Endothelial cell (in vitro differentiated cells): ENCODE measurements around the gene GPD2. TPM values are rescaled to one million over a fixed set of nuclear protein-coding genes. Genes with fewer than 3 reads are reported as not detected.

ENCODE experiments used
- DNase-seq: peaks from one replicate; pipeline ENCODE4 v3.0.0; 2021; ENCODE audit warnings: low spot score
- H3K27ac Mint-ChIP-seq: one replicate; pipeline ENCODE4 v1.8.0; 2021; ENCODE audit warnings: mixed read lengths, inconsistent platforms; ENCODE audit not compliant: unreplicated experiment
- H3K27me3 Mint-ChIP-seq: one replicate; pipeline ENCODE4 v1.8.0; 2021; ENCODE audit warnings: mild to moderate bottlenecking, moderate library complexity, mixed read lengths, inconsistent platforms; ENCODE audit not compliant: unreplicated experiment
- H3K36me3 Mint-ChIP-seq: one replicate; pipeline ENCODE4 v1.8.0; 2021; ENCODE audit warnings: mild to moderate bottlenecking, low read depth, mixed read lengths, inconsistent platforms; ENCODE audit not compliant: unreplicated experiment
- H3K4me1 Mint-ChIP-seq: one replicate; pipeline ENCODE4 v1.8.0; 2021; ENCODE audit warnings: mild to moderate bottlenecking, mixed read lengths, inconsistent platforms; ENCODE audit not compliant: unreplicated experiment
- H3K4me3 Mint-ChIP-seq: one replicate; pipeline ENCODE4 v1.8.0; 2021; ENCODE audit warnings: mild to moderate bottlenecking, mixed read lengths, inconsistent platforms; ENCODE audit not compliant: unreplicated experiment
- H3K9me3 Mint-ChIP-seq: one replicate; pipeline ENCODE4 v1.8.0; 2021; ENCODE audit warnings: mixed read lengths, inconsistent platforms; ENCODE audit not compliant: unreplicated experiment
- total RNA-seq: library from RNA; stranded (reverse); fragmentation: NEBNext Ultra II Directional; extraction: Animal tissue kit (Norgen Biotek cat#: 25700); gene quantifications from one replicate; pipeline ENCODE4 v1.2.1, GENCODE V29; 2021; ENCODE audit not compliant: unreplicated experiment
- TF ChIP-seq, protein P1 (sequence below): fragments of 200-600 bp; sonication (generic); IDR thresholded peaks from one replicate; pipeline ENCODE4 v1.5.0; 2021; ENCODE audit warnings: antibody characterized with exemption; ENCODE audit not compliant: unreplicated experiment

Gene GPD2
- total RNA-seq, 1 donor from 2014 or later: 38.3 TPM

GRCh38 chr2:156398176-156398575 is 38.0 kb upstream of the GPD2 start:
- TF ChIP-seq, protein P1, sequence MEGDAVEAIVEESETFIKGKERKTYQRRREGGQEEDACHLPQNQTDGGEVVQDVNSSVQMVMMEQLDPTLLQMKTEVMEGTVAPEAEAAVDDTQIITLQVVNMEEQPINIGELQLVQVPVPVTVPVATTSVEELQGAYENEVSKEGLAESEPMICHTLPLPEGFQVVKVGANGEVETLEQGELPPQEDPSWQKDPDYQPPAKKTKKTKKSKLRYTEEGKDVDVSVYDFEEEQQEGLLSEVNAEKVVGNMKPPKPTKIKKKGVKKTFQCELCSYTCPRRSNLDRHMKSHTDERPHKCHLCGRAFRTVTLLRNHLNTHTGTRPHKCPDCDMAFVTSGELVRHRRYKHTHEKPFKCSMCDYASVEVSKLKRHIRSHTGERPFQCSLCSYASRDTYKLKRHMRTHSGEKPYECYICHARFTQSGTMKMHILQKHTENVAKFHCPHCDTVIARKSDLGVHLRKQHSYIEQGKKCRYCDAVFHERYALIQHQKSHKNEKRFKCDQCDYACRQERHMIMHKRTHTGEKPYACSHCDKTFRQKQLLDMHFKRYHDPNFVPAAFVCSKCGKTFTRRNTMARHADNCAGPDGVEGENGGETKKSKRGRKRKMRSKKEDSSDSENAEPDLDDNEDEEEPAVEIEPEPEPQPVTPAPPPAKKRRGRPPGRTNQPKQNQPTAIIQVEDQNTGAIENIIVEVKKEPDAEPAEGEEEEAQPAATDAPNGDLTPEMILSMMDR: no peak
- Mint-ChIP-seq H3K9me3 (no peaks in the 10 kb centered on the region), H3K27ac (no peak overlapping the region), H3K36me3 (peaks cover 7% of the 10 kb centered on the region), H3K4me1 (peaks cover 6% of the 10 kb centered on the region), H3K4me3 (no peak overlapping the region), H3K27me3 (peaks cover 17% of the 10 kb centered on the region)
- no peak for DNase-seq

DNA sequence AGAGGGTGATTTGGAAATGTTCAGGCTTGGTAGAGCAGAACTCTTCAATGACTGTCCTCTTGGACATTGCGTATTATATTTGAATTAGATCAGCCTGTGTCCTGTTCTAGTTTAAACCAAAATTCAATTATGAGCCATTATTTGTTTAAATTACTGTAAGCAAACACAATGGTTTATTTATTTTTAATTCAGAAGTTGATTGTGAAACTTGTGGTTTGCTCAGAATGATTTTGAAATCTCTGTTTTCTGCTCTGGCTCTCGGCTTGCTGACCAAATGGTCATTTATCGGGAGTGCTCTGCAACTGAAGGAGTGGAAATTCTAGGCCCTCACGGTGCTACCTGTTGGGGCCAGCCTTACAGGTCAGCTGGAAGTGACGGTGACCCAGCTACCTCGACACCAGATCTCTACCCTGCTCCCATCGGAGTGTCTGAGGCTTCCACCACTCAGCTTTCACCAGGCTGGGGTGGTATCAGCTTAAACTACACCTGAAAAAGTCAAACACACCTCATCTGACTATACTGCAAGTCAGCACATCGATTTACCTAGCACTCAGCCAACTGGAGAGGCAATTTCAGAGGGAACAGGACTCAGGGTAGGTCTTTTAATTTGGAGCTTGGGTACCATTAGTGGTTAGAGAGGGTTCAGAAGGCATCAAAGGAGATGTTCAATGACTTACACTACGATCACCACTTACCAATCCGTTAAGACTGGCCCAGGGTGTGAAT is 36.8 kb upstream of the GPD2 start:
- peaks cover 17% of the 10 kb centered on the region for H3K27me3 Mint-ChIP-seq
- no peak overlapping the region for H3K27ac Mint-ChIP-seq
- DNase-seq: no peak
- H3K4me3 Mint-ChIP-seq: peak overlapping the region; percentile 92
- TF ChIP-seq, protein P1: no peak
- H3K4me1 Mint-ChIP-seq: peaks cover 6% of the 10 kb centered on the region
- H3K36me3 Mint-ChIP-seq: peaks cover 7% of the 10 kb centered on the region
- no peaks in the 10 kb centered on the region for H3K9me3 Mint-ChIP-seq

- H3K36me3 Mint-ChIP-seq: peaks cover 7% of the 10 kb centered on the region
- TF ChIP-seq, protein P1: no peak
- peaks cover 17% of the 10 kb centered on the region for H3K27me3 Mint-ChIP-seq
- peak; percentile 60 for DNase-seq
- no peaks in the 10 kb centered on the region for H3K9me3 Mint-ChIP-seq
- peak overlapping the region; percentile 91 for H3K27ac Mint-ChIP-seq
- peaks cover 6% of the 10 kb centered on the region for H3K4me1 Mint-ChIP-seq
- peak overlapping the region; percentile 92 for H3K4me3 Mint-ChIP-seq
Measured at GRCh38 chr2:156399950-156400705, 36.1 kb upstream of the GPD2 start.

- DNase-seq: peak; percentile 69
- peaks cover 17% of the 10 kb centered on the region for H3K27me3 Mint-ChIP-seq
- peaks cover 7% of the 10 kb centered on the region for H3K36me3 Mint-ChIP-seq
- peaks cover 7% of the 10 kb centered on the region for H3K4me1 Mint-ChIP-seq
- H3K27ac Mint-ChIP-seq: peak overlapping the region; percentile 91
- TF ChIP-seq, protein P1: no peak
- no peaks in the 10 kb centered on the region for H3K9me3 Mint-ChIP-seq
- peak overlapping the region; percentile 92 for H3K4me3 Mint-ChIP-seq
Measured at GRCh38 chr2:156400706-156401678, 35.2 kb upstream of the GPD2 start.
